Gastroesophageal sphincter (tissue), 3 donors: ENCODE results near the gene ANKFY1.

Experiments
- CTCF ChIP-seq, 4 experiments: fragments of 200-600 bp in 2 of 4; fragments of 450-650 bp in 2 of 4; sonication (generic) in 1 of 4; IDR thresholded peaks; one replicate each; pipeline ENCODE4 v1.5.1; 2017 to 2019; ENCODE audit warnings: antibody characterized with exemption in 4 of 4, mild to moderate bottlenecking in 2 of 4, moderate library complexity in 2 of 4
- EP300 ChIP-seq: sonication (generic); formaldehyde crosslinking; IDR thresholded peaks from one replicate; pipeline ENCODE4 v1.6.1; 2017; ENCODE audit warnings: antibody characterized with exemption, mild to moderate bottlenecking
- POLR2A ChIP-seq, 2 donors: fragments of 450-650 bp; IDR thresholded peaks; one replicate each; pipeline ENCODE4 v1.6.1; 2017; ENCODE audit warnings: antibody characterized with exemption in 2 of 2, mild to moderate bottlenecking in 2 of 2, moderate library complexity in 1 of 2
- POLR2AphosphoS5 ChIP-seq: sonication (generic); formaldehyde crosslinking; IDR thresholded peaks from one replicate; pipeline ENCODE4 v1.6.1; 2017; ENCODE audit warnings: antibody characterized with exemption

GRCh38 chr17:4176808-4177472 is 86.8 kb downstream of the ANKFY1 start:
- TF ChIP-seq CTCF (IDR thresholded peaks at IDR 0.05) (no peak), POLR2A (IDR thresholded peaks at IDR 0.05) (no peak), POLR2AphosphoS5 (no peak), EP300 (no peak)
